Neural cell (in vitro differentiated cells): Measurements from ENCODE around the gene JMJD1C.

ENCODE experiments used
- CTCF ChIP-seq: fragments of 450-650 bp; IDR thresholded peaks from 2 replicates; pipeline ENCODE4 v1.5.1; 2014; ENCODE audit warnings: antibody characterized with exemption, mild to moderate bottlenecking, moderate library complexity; ENCODE audit not compliant: poor library complexity, severe bottlenecking
- EP300 ChIP-seq: fragments of 450-650 bp; conservative IDR thresholded peaks from 2 replicates; pipeline ENCODE4 v1.6.1; 2014; ENCODE audit warnings: antibody characterized with exemption, mild to moderate bottlenecking, moderate library complexity; ENCODE audit not compliant: poor library complexity, severe bottlenecking
- EZH2 ChIP-seq: fragments of 200-600, 300-800 bp; shearing (Covaris generic), sonication (generic); IDR thresholded peaks from 2 replicates; pipeline ENCODE4 v1.6.1; 2014; ENCODE audit warnings: antibody characterized with exemption, low read length, borderline replicate concordance, mild to moderate bottlenecking; ENCODE audit not compliant: insufficient read depth, poor library complexity, severe bottlenecking
- MXI1 ChIP-seq: fragments of 450-650 bp; conservative IDR thresholded peaks from 2 replicates; pipeline ENCODE4 v1.6.1; 2014; ENCODE audit warnings: antibody characterized with exemption, mild to moderate bottlenecking; ENCODE audit not compliant: poor library complexity, severe bottlenecking
- POLR2AphosphoS5 ChIP-seq: IDR thresholded peaks from 2 replicates; pipeline ENCODE4 v1.6.1; 2012
- RAD21 ChIP-seq: fragments of 450-650 bp; conservative IDR thresholded peaks from 2 replicates; pipeline ENCODE4 v1.6.1; 2014; ENCODE audit warnings: antibody characterized with exemption, mild to moderate bottlenecking, moderate library complexity
- REST ChIP-seq: IDR thresholded peaks from 2 replicates; pipeline ENCODE4 v1.6.1; 2012; ENCODE audit warnings: borderline replicate concordance
- SMC3 ChIP-seq: fragments of 450-650 bp; conservative IDR thresholded peaks from 2 replicates; pipeline ENCODE4 v1.6.1; 2014; ENCODE audit warnings: antibody characterized with exemption, mild to moderate bottlenecking, moderate library complexity; ENCODE audit not compliant: poor library complexity
- TAF1 ChIP-seq: IDR thresholded peaks from 2 replicates; pipeline ENCODE4 v1.6.1; 2012; ENCODE audit warnings: low read depth

- no peak for TF ChIP-seq CTCF
- no peak for TF ChIP-seq SMC3
- no peak for TF ChIP-seq EP300
- no peak for TF ChIP-seq REST
- no peak for TF ChIP-seq EZH2
- no peak for TF ChIP-seq POLR2AphosphoS5
- TF ChIP-seq RAD21 = no peak
- TF ChIP-seq MXI1 = no peak
- no peak for TF ChIP-seq TAF1
Measured at GRCh38 chr10:63470928-63471327, 5.2 kb upstream of the JMJD1C start.
